ENCODE measurements around the gene SPATA31E1. TPM values are rescaled to one million over a fixed set of nuclear protein-coding genes. Genes with fewer than 3 reads are reported as not detected.

Gene SPATA31E1
- total RNA-seq, 2 experiments from 2014 or later: not detected

DNA sequence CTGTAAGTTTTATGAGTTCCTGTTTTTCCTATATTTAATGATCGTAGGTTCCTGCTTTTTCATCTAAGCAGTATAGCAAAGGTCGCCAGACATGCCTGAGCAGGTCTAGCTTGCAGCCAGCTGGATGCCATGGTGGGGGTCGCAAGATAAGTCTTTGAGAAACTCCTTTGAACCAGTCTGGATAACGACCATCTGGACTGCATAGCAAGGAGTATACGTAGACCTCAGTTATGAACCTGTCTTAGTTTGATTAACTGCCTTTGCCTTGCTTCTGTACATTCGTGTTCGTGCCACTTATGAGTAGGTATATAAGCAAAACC, 8.4 kb upstream of the SPATA31E1 start:
- no peak for TF ChIP-seq CTCF (IDR thresholded peaks at IDR 0.05)
- Histone ChIP-seq H3K27ac (ENCODE audit: low read depth in 1 of 2, low read length in 2 of 2) (no peak overlapping the region), H3K27me3 (ENCODE audit: control insufficient read depth in 1 of 2, insufficient read depth in 2 of 2, low read length in 2 of 2) (no peaks in the 10 kb centered on the region), H3K36me3 (ENCODE audit: insufficient read depth, low read length) (no peaks in the 10 kb centered on the region), H3K9me3 (ENCODE audit: control insufficient read depth in 1 of 2, insufficient read depth in 1 of 2, low read length in 2 of 2) (peaks cover 0 to 9% of the 10 kb centered on the region in 2 experiments), H3K4me3 (ENCODE audit: low read length) (no peak overlapping the region), H3K4me1 (ENCODE audit: insufficient read depth, low read length) (no peaks in the 10 kb centered on the region)
- Mint-ChIP-seq H3K9me3 (no peaks in the 10 kb centered on the region), H3K27me3 (peaks cover 10% of the 10 kb centered on the region), H3K4me3 (no peak overlapping the region), H3K36me3 (ENCODE audit: low read depth) (no peaks in the 10 kb centered on the region), H3K4me1 (ENCODE audit: low read depth) (no peaks in the 10 kb centered on the region), H3K27ac (no peak overlapping the region)
- ChIA-PET CTCF (no interaction called here), POLR2A (no interaction called here)
- no peak for ATAC-seq (ENCODE audit: poor library complexity)
- intact Hi-C loops (cut with DNase I, micrococcal nuclease): no loop called here
- DNase-seq: no peak

DNA sequence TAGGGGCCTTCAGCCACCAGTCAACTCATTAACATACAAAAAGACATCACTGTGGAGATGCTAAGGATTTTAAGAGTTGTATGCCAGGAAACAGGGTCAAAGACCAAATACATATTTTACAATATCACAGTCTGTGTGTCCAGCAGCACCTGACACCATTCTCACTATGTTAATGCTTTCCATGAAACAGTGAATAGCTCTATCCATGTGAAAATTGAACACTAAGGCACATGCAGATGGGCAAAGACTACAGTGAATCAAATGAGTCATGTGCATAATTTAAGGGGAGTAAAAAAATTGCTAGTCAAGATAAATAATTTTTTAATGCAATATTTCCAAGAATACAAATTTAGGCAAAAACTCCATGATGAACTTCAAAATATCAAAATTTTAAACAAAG, 7.6 kb upstream of the SPATA31E1 start:
- H3K9me3 Mint-ChIP-seq: no peaks in the 10 kb centered on the region
- intact Hi-C loops (cut with DNase I, micrococcal nuclease): no loop called here
- Histone ChIP-seq H3K9me3 (ENCODE audit: control insufficient read depth in 1 of 2, insufficient read depth in 1 of 2, low read length in 2 of 2) (peaks cover 0 to 8% of the 10 kb centered on the region in 2 experiments), H3K27ac (ENCODE audit: low read depth in 1 of 2, low read length in 2 of 2) (no peak overlapping the region), H3K36me3 (ENCODE audit: insufficient read depth, low read length) (no peaks in the 10 kb centered on the region), H3K27me3 (ENCODE audit: control insufficient read depth in 1 of 2, insufficient read depth in 2 of 2, low read length in 2 of 2) (no peaks in the 10 kb centered on the region), H3K4me3 (ENCODE audit: low read length) (no peak overlapping the region), H3K4me1 (ENCODE audit: insufficient read depth, low read length) (no peaks in the 10 kb centered on the region)
- H3K27ac Mint-ChIP-seq: no peak overlapping the region
- H3K36me3 Mint-ChIP-seq (ENCODE audit: low read depth): no peaks in the 10 kb centered on the region
- POLR2A ChIA-PET: no interaction called here
- peaks cover 10% of the 10 kb centered on the region for H3K27me3 Mint-ChIP-seq
- CTCF ChIA-PET: no interaction called here
- TF ChIP-seq CTCF (IDR thresholded peaks at IDR 0.05): no peak
- H3K4me1 Mint-ChIP-seq (ENCODE audit: low read depth): no peaks in the 10 kb centered on the region
- H3K4me3 Mint-ChIP-seq: no peak overlapping the region
- no peak for ATAC-seq (ENCODE audit: poor library complexity)
- DNase-seq: no peak

- Histone ChIP-seq H3K4me1 (ENCODE audit: insufficient read depth, low read length) (no peaks in the 10 kb centered on the region), H3K4me3 (ENCODE audit: low read length) (no peak overlapping the region), H3K36me3 (ENCODE audit: insufficient read depth, low read length) (no peaks in the 10 kb centered on the region), H3K27ac (ENCODE audit: low read depth in 1 of 2, low read length in 2 of 2) (no peak overlapping the region), H3K27me3 (ENCODE audit: control insufficient read depth in 1 of 2, insufficient read depth in 2 of 2, low read length in 2 of 2) (no peaks in the 10 kb centered on the region), H3K9me3 (ENCODE audit: control insufficient read depth in 1 of 2, insufficient read depth in 1 of 2, low read length in 2 of 2) (peaks cover 0 to 8% of the 10 kb centered on the region in 2 experiments)
- Mint-ChIP-seq H3K27me3 (peaks cover 10% of the 10 kb centered on the region), H3K4me1 (ENCODE audit: low read depth) (no peaks in the 10 kb centered on the region), H3K4me3 (no peak overlapping the region), H3K27ac (no peak overlapping the region), H3K36me3 (ENCODE audit: low read depth) (no peaks in the 10 kb centered on the region), H3K9me3 (no peaks in the 10 kb centered on the region)
- ChIA-PET POLR2A (no interaction called here), CTCF (no interaction called here)
- TF ChIP-seq CTCF (IDR thresholded peaks at IDR 0.05): no peak
- intact Hi-C loops (cut with DNase I, micrococcal nuclease): no loop called here
- ATAC-seq (ENCODE audit: poor library complexity) (no peak), DNase-seq (no peak)
Measured at GRCh38 chr9:87875831-87876545, 6.7 kb upstream of the SPATA31E1 start.

Measured in CD4-positive, alpha-beta T cell (primary cell).